ENCODE data around the gene NPAS3. TPM values are rescaled to one million over a fixed set of nuclear protein-coding genes. Genes with fewer than 3 reads are reported as not detected.

Gene NPAS3
- total RNA-seq, 1 donor from 2014 or later: 2.4 TPM

DNA sequence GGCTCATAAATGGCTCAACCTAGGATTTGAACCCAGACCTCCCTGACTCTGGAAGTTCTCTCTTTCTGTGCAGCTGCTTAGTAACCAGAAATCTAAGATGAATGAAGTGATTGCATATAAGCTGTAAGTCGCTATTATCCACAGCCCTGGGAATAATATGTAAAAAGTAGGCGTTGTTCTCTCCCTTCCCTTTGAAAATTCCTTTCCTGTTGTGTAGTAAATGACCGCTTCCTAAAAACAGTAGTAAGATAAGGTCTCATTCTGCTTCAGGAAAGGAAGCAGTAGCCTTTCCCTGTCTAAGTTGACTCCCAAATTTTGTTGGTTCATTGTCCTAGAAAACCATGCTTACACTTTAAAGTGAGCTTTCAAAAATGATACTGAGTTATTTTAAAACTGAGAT lies 593.9 kb downstream of the NPAS3 start:
- H3K4me3 Mint-ChIP-seq (ENCODE audit: unreplicated experiment): no peak overlapping the region
- H3K36me3 Mint-ChIP-seq (ENCODE audit: unreplicated experiment): no peaks in the 10 kb centered on the region
- no peak for DNase-seq
- no peak overlapping the region for H3K27ac Mint-ChIP-seq (ENCODE audit: unreplicated experiment)
- peaks cover 3% of the 10 kb centered on the region for H3K4me1 Mint-ChIP-seq (ENCODE audit: low read depth, unreplicated experiment)
- no peaks in the 10 kb centered on the region for H3K27me3 Mint-ChIP-seq (ENCODE audit: unreplicated experiment)
- TF ChIP-seq, protein P1, sequence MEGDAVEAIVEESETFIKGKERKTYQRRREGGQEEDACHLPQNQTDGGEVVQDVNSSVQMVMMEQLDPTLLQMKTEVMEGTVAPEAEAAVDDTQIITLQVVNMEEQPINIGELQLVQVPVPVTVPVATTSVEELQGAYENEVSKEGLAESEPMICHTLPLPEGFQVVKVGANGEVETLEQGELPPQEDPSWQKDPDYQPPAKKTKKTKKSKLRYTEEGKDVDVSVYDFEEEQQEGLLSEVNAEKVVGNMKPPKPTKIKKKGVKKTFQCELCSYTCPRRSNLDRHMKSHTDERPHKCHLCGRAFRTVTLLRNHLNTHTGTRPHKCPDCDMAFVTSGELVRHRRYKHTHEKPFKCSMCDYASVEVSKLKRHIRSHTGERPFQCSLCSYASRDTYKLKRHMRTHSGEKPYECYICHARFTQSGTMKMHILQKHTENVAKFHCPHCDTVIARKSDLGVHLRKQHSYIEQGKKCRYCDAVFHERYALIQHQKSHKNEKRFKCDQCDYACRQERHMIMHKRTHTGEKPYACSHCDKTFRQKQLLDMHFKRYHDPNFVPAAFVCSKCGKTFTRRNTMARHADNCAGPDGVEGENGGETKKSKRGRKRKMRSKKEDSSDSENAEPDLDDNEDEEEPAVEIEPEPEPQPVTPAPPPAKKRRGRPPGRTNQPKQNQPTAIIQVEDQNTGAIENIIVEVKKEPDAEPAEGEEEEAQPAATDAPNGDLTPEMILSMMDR (IDR thresholded peaks at IDR 0.05; ENCODE audit: partially characterized antibody, unreplicated experiment): no peak
- no peaks in the 10 kb centered on the region for H3K9me3 Mint-ChIP-seq (ENCODE audit: unreplicated experiment)

DNA sequence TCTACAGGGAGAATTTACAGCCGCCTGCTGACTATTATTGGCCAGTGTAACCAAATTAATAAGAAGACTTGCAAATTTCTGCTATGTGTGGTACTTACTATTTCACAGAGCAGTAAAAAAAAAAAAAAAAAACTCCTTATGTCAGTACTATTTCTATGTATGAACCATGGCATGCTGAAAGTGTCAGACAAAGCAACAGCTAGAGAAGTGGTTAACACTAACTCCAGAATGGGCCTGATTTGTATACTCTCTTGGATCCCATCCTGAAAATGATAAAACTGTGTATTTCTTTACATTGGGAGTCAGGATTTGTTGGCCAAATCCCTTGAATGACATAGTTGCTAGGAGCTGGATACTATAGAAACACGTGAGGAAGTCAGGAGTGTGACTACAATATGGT lies 595.4 kb downstream of the NPAS3 start:
- no peak overlapping the region for H3K4me3 Mint-ChIP-seq (ENCODE audit: unreplicated experiment)
- no peak for DNase-seq
- no peaks in the 10 kb centered on the region for H3K9me3 Mint-ChIP-seq (ENCODE audit: unreplicated experiment)
- H3K27ac Mint-ChIP-seq (ENCODE audit: unreplicated experiment): no peak overlapping the region
- H3K36me3 Mint-ChIP-seq (ENCODE audit: unreplicated experiment): no peaks in the 10 kb centered on the region
- no peaks in the 10 kb centered on the region for H3K27me3 Mint-ChIP-seq (ENCODE audit: unreplicated experiment)
- TF ChIP-seq, protein P1 (IDR thresholded peaks at IDR 0.05; ENCODE audit: partially characterized antibody, unreplicated experiment): no peak
- H3K4me1 Mint-ChIP-seq (ENCODE audit: low read depth, unreplicated experiment): peaks cover 4% of the 10 kb centered on the region

- Mint-ChIP-seq H3K27me3 (ENCODE audit: unreplicated experiment) (no peaks in the 10 kb centered on the region), H3K4me1 (ENCODE audit: low read depth, unreplicated experiment) (peaks cover 4% of the 10 kb centered on the region), H3K9me3 (ENCODE audit: unreplicated experiment) (no peaks in the 10 kb centered on the region), H3K36me3 (ENCODE audit: unreplicated experiment) (no peaks in the 10 kb centered on the region), H3K27ac (ENCODE audit: unreplicated experiment) (no peak overlapping the region), H3K4me3 (ENCODE audit: unreplicated experiment) (no peak overlapping the region)
- no peak for DNase-seq
- TF ChIP-seq, protein P1 (IDR thresholded peaks at IDR 0.05; ENCODE audit: partially characterized antibody, unreplicated experiment): no peak
Measured at GRCh38 chr14:33534632-33535031, 596.0 kb downstream of the NPAS3 start.

DNA sequence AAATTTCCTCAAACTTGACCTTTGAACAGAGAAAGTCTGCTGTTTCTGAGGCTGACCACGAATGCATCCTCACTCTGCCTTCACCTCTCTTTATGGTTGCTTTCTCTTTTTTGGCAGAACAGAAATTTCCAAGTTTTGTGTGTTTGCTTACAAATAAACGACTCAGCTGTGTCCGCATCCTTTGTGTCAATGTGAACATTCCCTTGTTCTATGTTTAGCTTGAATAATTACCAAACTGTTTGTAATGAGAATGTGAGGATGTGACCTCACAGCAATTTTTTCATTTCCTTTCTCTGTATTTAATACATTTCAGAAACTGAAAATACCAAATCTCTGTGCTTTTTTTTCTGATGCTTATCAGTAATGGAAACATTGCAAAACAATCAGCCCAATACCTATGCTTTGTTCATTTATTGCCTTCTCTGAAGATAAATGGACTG lies 601.3 kb downstream of the NPAS3 start:
- Mint-ChIP-seq H3K4me1 (ENCODE audit: low read depth, unreplicated experiment) (peaks cover 3% of the 10 kb centered on the region), H3K27me3 (ENCODE audit: unreplicated experiment) (peaks cover 2% of the 10 kb centered on the region), H3K4me3 (ENCODE audit: unreplicated experiment) (no peak overlapping the region), H3K36me3 (ENCODE audit: unreplicated experiment) (no peaks in the 10 kb centered on the region), H3K9me3 (ENCODE audit: unreplicated experiment) (no peaks in the 10 kb centered on the region), H3K27ac (ENCODE audit: unreplicated experiment) (no peak overlapping the region)
- TF ChIP-seq, protein P1 (IDR thresholded peaks at IDR 0.05; ENCODE audit: partially characterized antibody, unreplicated experiment): no peak
- DNase-seq: no peak

DNA sequence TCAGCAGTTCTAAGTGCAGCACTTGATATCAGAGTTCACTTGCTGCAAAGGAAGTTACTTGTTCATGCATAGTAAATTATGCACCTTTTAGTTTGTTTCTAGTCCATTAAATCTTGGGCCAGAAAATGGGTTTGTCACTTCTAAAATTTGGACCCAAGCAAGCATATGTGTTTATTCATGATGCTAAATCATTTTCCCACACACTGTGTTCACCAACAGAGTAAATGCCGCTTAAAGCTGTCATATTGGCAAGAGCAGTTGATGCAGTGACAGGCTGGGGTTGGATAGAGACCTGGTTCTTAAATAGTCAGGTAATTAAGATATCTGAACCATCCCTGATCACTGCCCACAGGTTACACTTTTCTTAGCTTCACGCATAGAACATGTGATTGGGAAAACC lies 602.5 kb downstream of the NPAS3 start:
- Mint-ChIP-seq H3K27me3 (ENCODE audit: unreplicated experiment) (peaks cover 2% of the 10 kb centered on the region), H3K9me3 (ENCODE audit: unreplicated experiment) (no peaks in the 10 kb centered on the region), H3K4me3 (ENCODE audit: unreplicated experiment) (no peak overlapping the region), H3K27ac (ENCODE audit: unreplicated experiment) (no peak overlapping the region), H3K4me1 (ENCODE audit: low read depth, unreplicated experiment) (peaks cover 3% of the 10 kb centered on the region), H3K36me3 (ENCODE audit: unreplicated experiment) (no peaks in the 10 kb centered on the region)
- DNase-seq: no peak
- TF ChIP-seq, protein P1 (IDR thresholded peaks at IDR 0.05; ENCODE audit: partially characterized antibody, unreplicated experiment): no peak

All from glutamatergic neuron (in vitro differentiated cells).